IMR-90 (cell line): ENCODE results near the gene ELSPBP1. TPM values are rescaled to one million over a fixed set of nuclear protein-coding genes. Genes with fewer than 3 reads are reported as not detected.

Experiments
- ATAC-seq: fragments of 200-7000 bp; cut with Tn5 transposase; 2 replicates; pipeline ENCODE4 v1.9.1; 2020; ENCODE audit warnings: low read depth, mild to moderate bottlenecking, moderate library complexity
- BruUV-seq: library from RNA; stranded (reverse); fragments of 400-500 nt; replicated peaks from 2 replicates; lab custom pipeline; 2021; lab: Mats Ljungman, UMichigan
- CTCF ChIA-PET: fragments of 300-600 bp; formaldehyde crosslinking; extraction: SDS; loops from one replicate; lab custom pipeline; 2021; ENCODE audit warnings: antibody characterized with exemption; lab: Yijun Ruan, JAX
- POLR2A ChIA-PET: fragments of 300-600 bp; sonication (Branson Sonifier 250); formaldehyde crosslinking; loops from one replicate; lab custom pipeline; 2022; ENCODE audit warnings: antibody characterized with exemption; ENCODE audit not compliant: unreplicated experiment; lab: Charles Lee
- DNase-seq: peaks from one replicate; pipeline ENCODE4 v3.0.0; 2013
- H2AFZ ChIP-seq: replicated peaks from 2 replicates; pipeline ENCODE3; 2013; ENCODE audit warnings: low read length, mild to moderate bottlenecking; ENCODE audit not compliant: poor library complexity
- H2AK5ac ChIP-seq: 2 replicates; pipeline ENCODE4 v1.6.1; 2013; ENCODE audit warnings: low read depth, low read length, inconsistent platforms
- H2AK9ac ChIP-seq: replicated peaks from 2 replicates; pipeline ENCODE3; 2013; ENCODE audit warnings: mild to moderate bottlenecking, low read depth, low read length, moderate library complexity; ENCODE audit not compliant: poor library complexity
- H2BK120ac ChIP-seq: 2 replicates; pipeline ENCODE4 v1.6.1; 2013; ENCODE audit warnings: low read depth, low read length, inconsistent platforms
- H2BK15ac ChIP-seq: 3 replicates; pipeline ENCODE4 v1.6.1; 2013; ENCODE audit warnings: low read depth, low read length, inconsistent platforms
- H2BK20ac ChIP-seq: 2 replicates; pipeline ENCODE4 v1.6.1; 2013; ENCODE audit warnings: low read depth, mild to moderate bottlenecking, inconsistent platforms, low read length, moderate library complexity
- H2BK5ac ChIP-seq: 2 replicates; pipeline ENCODE4 v1.6.1; 2013; ENCODE audit warnings: mild to moderate bottlenecking, low read depth, low read length, inconsistent platforms; ENCODE audit not compliant: poor library complexity, severe bottlenecking
- H3K14ac ChIP-seq: replicated peaks from 2 replicates; pipeline ENCODE4 v1.6.1; 2013; ENCODE audit warnings: low read depth, low read length, inconsistent platforms
- H3K18ac ChIP-seq: 2 replicates; pipeline ENCODE4 v1.6.1; 2013; ENCODE audit warnings: low read depth, low read length, control low read depth
- H3K23ac ChIP-seq: 2 replicates; pipeline ENCODE4 v1.6.1; 2013; ENCODE audit warnings: low read depth, low read length, inconsistent platforms
- H3K27ac ChIP-seq: 2 replicates; pipeline ENCODE4 v1.5.1; 2013; ENCODE audit warnings: mild to moderate bottlenecking, control low read depth, low read length; ENCODE audit not compliant: insufficient read depth
- H3K27me3 ChIP-seq: 2 replicates; pipeline ENCODE4 v1.6.1; 2013; ENCODE audit warnings: low read length; ENCODE audit not compliant: control insufficient read depth, insufficient read depth
- H3K36me3 ChIP-seq: 2 replicates; pipeline ENCODE4 v1.6.1; 2013; ENCODE audit warnings: low read length, mixed read lengths; ENCODE audit not compliant: control insufficient read depth, insufficient read depth
- H3K4ac ChIP-seq: 2 replicates; pipeline ENCODE4 v1.6.1; 2013; ENCODE audit warnings: low read depth, low read length, inconsistent platforms
- H3K4me1 ChIP-seq: 2 replicates; pipeline ENCODE4 v1.6.1; 2013; ENCODE audit warnings: low read length, mixed read lengths; ENCODE audit not compliant: control insufficient read depth, insufficient read depth
- H3K4me2 ChIP-seq: 2 replicates; pipeline ENCODE4 v1.6.1; 2013; ENCODE audit warnings: low read depth, mild to moderate bottlenecking, control low read depth, low read length, moderate library complexity
- H3K4me3 ChIP-seq: 2 replicates; pipeline ENCODE4 v1.5.1; 2013; ENCODE audit warnings: low read depth, mild to moderate bottlenecking, control low read depth, low read length, moderate library complexity; ENCODE audit not compliant: insufficient read depth
- H3K56ac ChIP-seq: 2 replicates; pipeline ENCODE4 v1.6.1; 2013; ENCODE audit warnings: low read length, inconsistent platforms; ENCODE audit not compliant: insufficient read depth; ENCODE audit errors: extremely low read depth
- H3K79me1 ChIP-seq, 2 experiments: 2 replicates each; pipeline ENCODE4 v1.6.1; 2013; ENCODE audit warnings: low read length in 2 of 2, inconsistent platforms in 1 of 2, low read depth in 1 of 2
- H3K9ac ChIP-seq: 2 replicates; pipeline ENCODE4 v1.6.1; 2013; ENCODE audit warnings: low read depth, low read length, control low read depth
- H3K9me1 ChIP-seq: 2 replicates; pipeline ENCODE4 v1.6.1; 2013; ENCODE audit warnings: low read length, inconsistent platforms; ENCODE audit not compliant: insufficient read depth
- H3K9me3 ChIP-seq: 2 replicates; pipeline ENCODE4 v1.6.1; 2013; ENCODE audit warnings: low read length; ENCODE audit not compliant: control insufficient read depth, insufficient read depth
- H4K20me1 ChIP-seq: 2 replicates; pipeline ENCODE4 v1.6.1; 2013; ENCODE audit warnings: low read length, inconsistent platforms; ENCODE audit not compliant: insufficient read depth
- H4K5ac ChIP-seq: 2 replicates; pipeline ENCODE4 v1.6.1; 2013; ENCODE audit warnings: mild to moderate bottlenecking, low read depth, low read length, control low read depth
- H4K8ac ChIP-seq, 2 experiments: 2 replicates each; pipeline ENCODE4 v1.6.1; 2013; ENCODE audit warnings: low read depth in 2 of 2, low read length in 2 of 2, control low read depth in 1 of 2, inconsistent platforms in 1 of 2
- H4K91ac ChIP-seq: 2 replicates; pipeline ENCODE4 v1.6.1; 2013; ENCODE audit warnings: low read depth, low read length, inconsistent platforms; ENCODE audit not compliant: insufficient read depth
- BHLHE40 ChIP-seq: fragments of 150-350 bp; IDR thresholded peaks from 2 replicates; pipeline ENCODE4 v1.6.1; 2016; ENCODE audit warnings: mild to moderate bottlenecking, low read depth, low read length
- CEBPB ChIP-seq: IDR thresholded peaks from 2 replicates; pipeline ENCODE4 v1.6.1; 2012; ENCODE audit warnings: low read depth, low read length, improper control_type of control experiment
- CHD1 ChIP-seq: IDR thresholded peaks from 2 replicates; pipeline ENCODE4 v1.6.1; 2012; ENCODE audit warnings: low read depth, low read length, improper control_type of control experiment
- FOS ChIP-seq: fragments of 150-350 bp; IDR thresholded peaks from 2 replicates; pipeline ENCODE4 v1.6.1; 2016; ENCODE audit warnings: low read depth, low read length
- MAFK ChIP-seq: IDR thresholded peaks from 2 replicates; pipeline ENCODE4 v1.6.1; 2012; ENCODE audit warnings: low read depth, low read length, improper control_type of control experiment
- MAZ ChIP-seq: IDR thresholded peaks from 2 replicates; pipeline ENCODE4 v1.6.1; 2012; ENCODE audit warnings: low read depth, mild to moderate bottlenecking, low read length, improper control_type of control experiment, moderate library complexity, borderline replicate concordance
- MXI1 ChIP-seq: IDR thresholded peaks from 2 replicates; pipeline ENCODE4 v1.6.1; 2012; ENCODE audit warnings: low read depth, mild to moderate bottlenecking, low read length, moderate library complexity, borderline replicate concordance
- NFE2L2 ChIP-seq: fragments of 150-350 bp; IDR thresholded peaks from 2 replicates; pipeline ENCODE4 v1.6.1; 2016; ENCODE audit warnings: low read depth, mild to moderate bottlenecking, low read length
- POLR2A ChIP-seq: IDR thresholded peaks from 2 replicates; pipeline ENCODE4 v1.6.1; 2012; ENCODE audit warnings: mild to moderate bottlenecking, low read depth, low read length
- RAD21 ChIP-seq: IDR thresholded peaks from 2 replicates; pipeline ENCODE4 v1.6.1; 2012; ENCODE audit warnings: low read length, improper control_type of control experiment
- RCOR1 ChIP-seq: IDR thresholded peaks from 2 replicates; pipeline ENCODE4 v1.6.1; 2012; ENCODE audit warnings: mild to moderate bottlenecking, low read length, improper control_type of control experiment; ENCODE audit not compliant: insufficient replicate concordance
- RFX5 ChIP-seq: IDR thresholded peaks from 2 replicates; pipeline ENCODE4 v1.8.0; 2012; ENCODE audit warnings: low read depth, mild to moderate bottlenecking, low read length, moderate library complexity
- SMC3 ChIP-seq: fragments of 150-350 bp; IDR thresholded peaks from 2 replicates; pipeline ENCODE4 v1.6.1; 2016; ENCODE audit warnings: low read depth, mild to moderate bottlenecking, antibody characterized with exemption, low read length, moderate library complexity
- WGBS, 2 experiments: methylation state at CpG; one replicate each; pipeline versions ENCODE4 v1.1.5 to v1.1.7; 2013; ENCODE audit warnings: missing lambda C conversion rate in 2 of 2; ENCODE audit not compliant: insufficient read length in 1 of 2; ENCODE audit errors: extremely low coverage in 2 of 2; 5-methylcytosine and 5-hydroxymethylcytosine counted together
- dilution Hi-C: fragments of 300-500 bp; cut with HindIII; formaldehyde crosslinking; loops from one replicate; pipeline ENCODE4 v1.14.3; 2018; ENCODE audit warnings: low sequenced_read_pairs; ENCODE audit not compliant: unreplicated experiment
- in situ Hi-C: fragments of 300-500 bp; cut with MboI; formaldehyde crosslinking; loops from 3 replicates; pipeline ENCODE4 v1.14.3; 2019; ENCODE audit warnings: low sequenced_read_pairs, inconsistent platforms, mixed read lengths
- intact Hi-C: fragments of 100-400 bp; cut with micrococcal nuclease; formaldehyde crosslinking; loops from 2 replicates; pipeline ENCODE4 v1.10.0; 2022
- polyA plus RNA-seq, 3 experiments: library from polyadenylated mRNA; depleted of rRNA; stranded (reverse); fragments of >200 nt; gene quantifications; 2 replicates each; pipeline ENCODE4 v1.2.3, GENCODE V29; 2012; ENCODE audit warnings: low replicate concordance in 1 of 3
- total RNA-seq: library from RNA; depleted of rRNA; stranded (reverse); fragments of >200 nt; gene quantifications from 2 replicates; pipeline ENCODE4 v1.2.3, GENCODE V29; 2012
- TF ChIP-seq, protein P1 (sequence below): fragments of 150-350 bp; IDR thresholded peaks from 2 replicates; pipeline ENCODE4 v1.6.1; 2017; ENCODE audit warnings: mild to moderate bottlenecking, antibody characterized with exemption, low read length, low read depth
- TF ChIP-seq, protein P2 (sequence below): conservative IDR thresholded peaks from 2 replicates; pipeline ENCODE4 v1.5.1; 2012; ENCODE audit warnings: mild to moderate bottlenecking, low read depth, low read length, improper control_type of control experiment
- TF ChIP-seq, protein P3 (sequence below): fragments of 150-350 bp; IDR thresholded peaks from 2 replicates; pipeline ENCODE4 v1.6.1; 2016; ENCODE audit warnings: low read depth, mild to moderate bottlenecking, low read length, moderate library complexity, borderline replicate concordance

Gene ELSPBP1
- total and polyA plus RNA-seq, 2 of the 4 experiments (the other 2 are of a cell fraction) = not detected

DNA sequence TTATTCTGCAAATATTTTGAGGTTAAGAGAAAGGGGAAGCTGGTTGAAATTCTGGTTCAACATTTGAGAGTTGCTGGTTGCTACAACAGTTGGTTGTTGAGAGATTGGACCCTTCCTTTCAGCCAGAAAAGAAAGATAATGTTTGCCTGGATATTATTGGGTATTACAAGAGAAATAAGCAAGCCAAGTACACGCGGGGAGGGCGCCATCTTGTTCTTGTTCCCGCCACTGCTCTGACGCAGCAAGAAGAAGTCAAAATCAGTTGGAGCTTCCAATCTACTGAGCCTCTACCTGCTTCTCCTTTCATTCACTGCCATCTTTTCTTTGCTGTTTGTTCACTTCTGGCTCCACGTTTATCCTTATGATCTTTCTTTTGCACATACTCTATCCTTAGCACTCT lies 20.9 kb upstream of the ELSPBP1 start:
- Histone ChIP-seq H3K36me3 (no peaks in the 10 kb centered on the region), H2AK5ac (no peak overlapping the region), H3K79me1 (no peaks in the 10 kb centered on the region), H3K9ac (no peak overlapping the region), H2BK20ac (no peak overlapping the region), H3K27ac (no peak overlapping the region), H3K4me3 (no peak overlapping the region), H3K4me1 (no peaks in the 10 kb centered on the region), H2BK15ac (no peak overlapping the region), H3K4me2 (no peak overlapping the region), H3K18ac (no peak overlapping the region), H2BK120ac (no peak overlapping the region), H3K9me1 (no peaks in the 10 kb centered on the region), H3K27me3 (no peaks in the 10 kb centered on the region; the same call in 1 of the 2 replicates), H3K23ac (no peak overlapping the region), H4K91ac (no peak overlapping the region), H4K8ac (no peak overlapping the region), H3K4ac (no peak overlapping the region), H3K9me3 (no peaks in the 10 kb centered on the region), H3K56ac (no peak overlapping the region), H4K20me1 (no peaks in the 10 kb centered on the region), H4K5ac (no peak overlapping the region), H3K14ac (no peak overlapping the region), H2AFZ (no peak overlapping the region), H2AK9ac (no peak overlapping the region), H2BK5ac (no peak overlapping the region)
- dilution Hi-C loops (no loop called here), in situ Hi-C loops (no loop called here), intact Hi-C loops (no loop called here)
- ChIA-PET POLR2A (no interaction called here), CTCF (no interaction called here)
- 75% methylated on average over 2 of the region's 6 CpGs; no CpG with 5 or more reads in 1 of the 2 experiments for WGBS, 2 experiments
- TF ChIP-seq, protein P1, sequence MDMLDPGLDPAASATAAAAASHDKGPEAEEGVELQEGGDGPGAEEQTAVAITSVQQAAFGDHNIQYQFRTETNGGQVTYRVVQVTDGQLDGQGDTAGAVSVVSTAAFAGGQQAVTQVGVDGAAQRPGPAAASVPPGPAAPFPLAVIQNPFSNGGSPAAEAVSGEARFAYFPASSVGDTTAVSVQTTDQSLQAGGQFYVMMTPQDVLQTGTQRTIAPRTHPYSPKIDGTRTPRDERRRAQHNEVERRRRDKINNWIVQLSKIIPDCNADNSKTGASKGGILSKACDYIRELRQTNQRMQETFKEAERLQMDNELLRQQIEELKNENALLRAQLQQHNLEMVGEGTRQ = no peak
- TF ChIP-seq RAD21 = no peak
- TF ChIP-seq CEBPB = no peak
- TF ChIP-seq, protein P2, sequence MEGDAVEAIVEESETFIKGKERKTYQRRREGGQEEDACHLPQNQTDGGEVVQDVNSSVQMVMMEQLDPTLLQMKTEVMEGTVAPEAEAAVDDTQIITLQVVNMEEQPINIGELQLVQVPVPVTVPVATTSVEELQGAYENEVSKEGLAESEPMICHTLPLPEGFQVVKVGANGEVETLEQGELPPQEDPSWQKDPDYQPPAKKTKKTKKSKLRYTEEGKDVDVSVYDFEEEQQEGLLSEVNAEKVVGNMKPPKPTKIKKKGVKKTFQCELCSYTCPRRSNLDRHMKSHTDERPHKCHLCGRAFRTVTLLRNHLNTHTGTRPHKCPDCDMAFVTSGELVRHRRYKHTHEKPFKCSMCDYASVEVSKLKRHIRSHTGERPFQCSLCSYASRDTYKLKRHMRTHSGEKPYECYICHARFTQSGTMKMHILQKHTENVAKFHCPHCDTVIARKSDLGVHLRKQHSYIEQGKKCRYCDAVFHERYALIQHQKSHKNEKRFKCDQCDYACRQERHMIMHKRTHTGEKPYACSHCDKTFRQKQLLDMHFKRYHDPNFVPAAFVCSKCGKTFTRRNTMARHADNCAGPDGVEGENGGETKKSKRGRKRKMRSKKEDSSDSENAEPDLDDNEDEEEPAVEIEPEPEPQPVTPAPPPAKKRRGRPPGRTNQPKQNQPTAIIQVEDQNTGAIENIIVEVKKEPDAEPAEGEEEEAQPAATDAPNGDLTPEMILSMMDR = no peak
- no peak for TF ChIP-seq MXI1
- TF ChIP-seq FOS = no peak
- no peak for TF ChIP-seq CHD1
- TF ChIP-seq RCOR1 = no peak
- no peak for TF ChIP-seq MAZ
- no peak for TF ChIP-seq RFX5
- no peak for TF ChIP-seq POLR2A
- TF ChIP-seq BHLHE40 = no peak
- no peak for TF ChIP-seq MAFK
- no peak for TF ChIP-seq SMC3
- no peak for TF ChIP-seq NFE2L2
- TF ChIP-seq, protein P3, sequence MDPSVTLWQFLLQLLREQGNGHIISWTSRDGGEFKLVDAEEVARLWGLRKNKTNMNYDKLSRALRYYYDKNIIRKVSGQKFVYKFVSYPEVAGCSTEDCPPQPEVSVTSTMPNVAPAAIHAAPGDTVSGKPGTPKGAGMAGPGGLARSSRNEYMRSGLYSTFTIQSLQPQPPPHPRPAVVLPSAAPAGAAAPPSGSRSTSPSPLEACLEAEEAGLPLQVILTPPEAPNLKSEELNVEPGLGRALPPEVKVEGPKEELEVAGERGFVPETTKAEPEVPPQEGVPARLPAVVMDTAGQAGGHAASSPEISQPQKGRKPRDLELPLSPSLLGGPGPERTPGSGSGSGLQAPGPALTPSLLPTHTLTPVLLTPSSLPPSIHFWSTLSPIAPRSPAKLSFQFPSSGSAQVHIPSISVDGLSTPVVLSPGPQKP = no peak
- ATAC-seq (no peak), DNase-seq (no peak)
- no TSS peak for BruUV-seq
